PC-9 (cell line): ENCODE measurements around the gene SIPA1L2. TPM values are rescaled to one million over a fixed set of nuclear protein-coding genes. Genes with fewer than 3 reads are reported as not detected.

Experiments
- BruUV-seq: library from RNA; stranded (reverse); fragments of 400-500 nt; replicated peaks from 2 replicates; lab custom pipeline; 2021; lab: Mats Ljungman, UMichigan
- CTCF ChIA-PET: fragments of 300-600 bp; sonication (Branson Sonifier 250); formaldehyde crosslinking; loops from one replicate; lab custom pipeline; 2022; ENCODE audit warnings: antibody characterized with exemption; lab: Charles Lee
- POLR2A ChIA-PET: fragments of 300-600 bp; sonication (Branson Sonifier 250); formaldehyde crosslinking; loops from one replicate; lab custom pipeline; 2022; ENCODE audit warnings: antibody characterized with exemption; ENCODE audit not compliant: unreplicated experiment; lab: Charles Lee
- DNase-seq, 2 experiments: peaks; one replicate each; pipeline versions ENCODE4 v3.0.0 to v3.0.0-alpha.2; 2015 to 2022; ENCODE audit warnings: mixed read lengths in 1 of 2
- H2AFZ ChIP-seq: fragments of 200-600 bp; sonication (generic); 2 replicates; pipeline ENCODE4 v1.8.1; 2017; ENCODE audit warnings: antibody characterized with exemption
- H3F3A ChIP-seq: fragments of 200-600 bp; sonication (generic); 2 replicates; pipeline ENCODE4 v1.8.1; 2017; ENCODE audit warnings: antibody characterized with exemption, mild to moderate bottlenecking, low read depth; ENCODE audit not compliant: insufficient read depth
- H3K27ac ChIP-seq: fragments of 200-600 bp; sonication (generic); 2 replicates; pipeline ENCODE4 v1.6.1; 2016; ENCODE audit warnings: mixed run types
- H3K27me3 ChIP-seq: fragments of 200-600 bp; sonication (generic); 2 replicates; pipeline ENCODE4 v1.6.1; 2016; ENCODE audit warnings: low read depth, mixed run types; ENCODE audit not compliant: insufficient read depth
- H3K36me3 ChIP-seq: fragments of 200-600 bp; sonication (generic); 2 replicates; pipeline ENCODE4 v1.6.1; 2016; ENCODE audit warnings: low read depth, mixed run types
- H3K4me1 ChIP-seq: fragments of 200-600 bp; sonication (generic); replicated peaks from 2 replicates; pipeline ENCODE4 v1.6.1; 2016; ENCODE audit warnings: mixed run types; ENCODE audit not compliant: insufficient read depth
- H3K4me2 ChIP-seq: fragments of 200-600 bp; sonication (generic); 2 replicates; pipeline ENCODE4 v1.6.1; 2017; ENCODE audit warnings: mixed run types
- H3K4me3 ChIP-seq: fragments of 200-600 bp; sonication (generic); 2 replicates; pipeline ENCODE4 v1.6.1; 2016; ENCODE audit warnings: mixed run types
- H3K79me2 ChIP-seq: fragments of 200-600 bp; sonication (generic); 2 replicates; pipeline ENCODE4 v1.6.1; 2017; ENCODE audit warnings: low read depth, mixed run types
- H3K9me2 ChIP-seq: fragments of 200-600 bp; sonication (generic); 2 replicates; pipeline ENCODE4 v1.8.1; 2017; ENCODE audit warnings: mild to moderate bottlenecking; ENCODE audit not compliant: insufficient read depth
- H3K9me3 ChIP-seq: fragments of 200-600 bp; sonication (generic); 2 replicates; pipeline ENCODE4 v1.8.1; 2016; ENCODE audit warnings: low read depth; ENCODE audit not compliant: insufficient read depth
- H4K20me1 ChIP-seq: fragments of 200-600 bp; sonication (generic); 2 replicates; pipeline ENCODE4 v1.8.1; 2017; ENCODE audit not compliant: insufficient read depth
- EZH2 ChIP-seq: fragments of 200-600 bp; sonication (generic); IDR thresholded peaks from 2 replicates; pipeline ENCODE4 v1.8.0; 2017; ENCODE audit warnings: antibody characterized with exemption, low read depth
- intact Hi-C: fragments of 100-400 bp; cut with micrococcal nuclease; formaldehyde crosslinking; loops from one replicate; pipeline ENCODE4 v1.10.0; 2022; ENCODE audit not compliant: unreplicated experiment
- total RNA-seq: library from RNA; stranded (reverse); gene quantifications from 2 replicates; pipeline ENCODE4 v1.2.3, GENCODE V29; 2021
- TF ChIP-seq, protein P1 (sequence below): fragments of 200-600 bp; sonication (generic); conservative IDR thresholded peaks from 2 replicates; pipeline ENCODE4 v1.6.1; 2017; ENCODE audit warnings: mixed run types, antibody characterized with exemption, mild to moderate bottlenecking, moderate library complexity

SIPA1L2 gene
- total RNA-seq, 1 experiment from 2014 or later = not detected

DNA sequence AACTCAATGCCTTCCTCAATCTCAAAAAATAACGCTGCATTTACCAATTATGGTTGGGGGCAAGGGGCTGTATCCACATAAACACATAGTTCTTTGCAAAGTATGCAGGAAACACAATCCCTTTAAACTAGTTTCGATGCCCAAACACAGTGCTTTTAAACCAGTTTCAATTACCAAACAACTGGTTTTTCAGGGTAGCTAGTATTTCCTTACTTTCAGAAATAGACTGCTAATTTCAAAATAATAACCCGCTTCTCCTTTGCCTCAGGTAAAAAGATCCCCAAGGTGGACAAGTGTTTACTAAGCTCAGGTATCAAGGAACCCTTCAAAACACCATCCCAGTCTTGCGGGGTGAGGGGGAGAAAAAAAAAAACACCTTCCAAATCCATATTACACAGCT lies 2.8 kb downstream of the SIPA1L2 start:
- Histone ChIP-seq H3K79me2 (no peaks in the 10 kb centered on the region), H3K9me3 (no peaks in the 10 kb centered on the region), H3K4me3 (peak overlapping the region; percentile 37; the same call in 1 of the 2 replicates), H3K4me2 (peak overlapping the region; percentile 70), H4K20me1 (no peaks in the 10 kb centered on the region), H3K27ac (peak overlapping the region; percentile 92), H3K36me3 (no peaks in the 10 kb centered on the region), H3K27me3 (no peaks in the 10 kb centered on the region), H2AFZ (0 out of 2 replicates have a peak overlapping the region, but pooled peaks have one; percentile 5), H3K9me2 (no peaks in the 10 kb centered on the region), H3F3A (peaks cover 18% of the 10 kb centered on the region), H3K4me1 (peaks cover 20% of the 10 kb centered on the region)
- intact Hi-C loops = no loop called here
- peak in 1 of 2 experiments; percentile 76 for DNase-seq
- ChIA-PET POLR2A (no interaction called here), CTCF (no interaction called here)
- no TSS peak for BruUV-seq
- no peak for TF ChIP-seq EZH2
- TF ChIP-seq, protein P1, sequence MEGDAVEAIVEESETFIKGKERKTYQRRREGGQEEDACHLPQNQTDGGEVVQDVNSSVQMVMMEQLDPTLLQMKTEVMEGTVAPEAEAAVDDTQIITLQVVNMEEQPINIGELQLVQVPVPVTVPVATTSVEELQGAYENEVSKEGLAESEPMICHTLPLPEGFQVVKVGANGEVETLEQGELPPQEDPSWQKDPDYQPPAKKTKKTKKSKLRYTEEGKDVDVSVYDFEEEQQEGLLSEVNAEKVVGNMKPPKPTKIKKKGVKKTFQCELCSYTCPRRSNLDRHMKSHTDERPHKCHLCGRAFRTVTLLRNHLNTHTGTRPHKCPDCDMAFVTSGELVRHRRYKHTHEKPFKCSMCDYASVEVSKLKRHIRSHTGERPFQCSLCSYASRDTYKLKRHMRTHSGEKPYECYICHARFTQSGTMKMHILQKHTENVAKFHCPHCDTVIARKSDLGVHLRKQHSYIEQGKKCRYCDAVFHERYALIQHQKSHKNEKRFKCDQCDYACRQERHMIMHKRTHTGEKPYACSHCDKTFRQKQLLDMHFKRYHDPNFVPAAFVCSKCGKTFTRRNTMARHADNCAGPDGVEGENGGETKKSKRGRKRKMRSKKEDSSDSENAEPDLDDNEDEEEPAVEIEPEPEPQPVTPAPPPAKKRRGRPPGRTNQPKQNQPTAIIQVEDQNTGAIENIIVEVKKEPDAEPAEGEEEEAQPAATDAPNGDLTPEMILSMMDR = no peak

GRCh38 chr1:232626452-232626851 lies 3.5 kb downstream of the SIPA1L2 start:
- POLR2A ChIA-PET = no interaction called here
- Histone ChIP-seq H3K4me1 (peaks cover 20% of the 10 kb centered on the region), H2AFZ (no peak overlapping the region), H3K79me2 (no peaks in the 10 kb centered on the region), H4K20me1 (no peaks in the 10 kb centered on the region), H3K9me3 (no peaks in the 10 kb centered on the region), H3F3A (peaks cover 18% of the 10 kb centered on the region), H3K27ac (peak overlapping the region; percentile 92), H3K4me2 (peak overlapping the region; percentile 70), H3K4me3 (no peak overlapping the region), H3K36me3 (no peaks in the 10 kb centered on the region), H3K9me2 (no peaks in the 10 kb centered on the region), H3K27me3 (no peaks in the 10 kb centered on the region)
- intact Hi-C loops = no loop called here
- DNase-seq = no peak
- TF ChIP-seq, protein P1 = no peak
- TF ChIP-seq EZH2 = no peak
- CTCF ChIA-PET = no interaction called here
- BruUV-seq = no TSS peak

DNA sequence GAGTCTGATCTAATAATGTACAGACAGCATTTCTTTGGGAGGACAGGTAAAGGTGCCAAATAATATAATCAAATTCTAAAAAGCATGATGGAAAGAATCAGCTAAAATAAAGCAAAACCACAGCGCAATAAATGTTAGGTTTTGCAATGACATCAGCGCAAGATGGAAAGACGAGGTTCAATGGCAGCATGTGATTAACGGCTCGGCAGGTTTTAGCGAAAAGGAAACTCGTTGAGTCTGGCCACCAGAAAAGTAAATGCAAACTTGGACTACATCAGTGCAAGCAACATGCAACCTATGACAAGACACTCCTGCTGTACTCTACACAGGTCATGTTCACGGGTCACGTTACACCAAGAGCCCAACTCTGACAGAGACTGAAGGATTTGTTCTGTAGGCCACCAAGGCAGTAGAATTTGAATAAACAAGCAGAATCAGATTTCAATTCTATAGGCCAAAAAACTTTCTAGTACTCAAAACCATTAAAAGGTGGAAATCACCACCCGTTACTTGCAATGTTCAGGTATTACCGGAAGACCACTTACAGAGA lies 4.5 kb downstream of the SIPA1L2 start:
- no peak for DNase-seq
- Histone ChIP-seq H3K9me2 (no peaks in the 10 kb centered on the region), H3K4me2 (no peak overlapping the region), H3K36me3 (no peaks in the 10 kb centered on the region), H3K27ac (no peak overlapping the region), H3K4me3 (no peak overlapping the region), H3F3A (peaks cover 18% of the 10 kb centered on the region), H4K20me1 (no peaks in the 10 kb centered on the region), H2AFZ (no peak overlapping the region), H3K4me1 (peaks cover 24% of the 10 kb centered on the region), H3K9me3 (no peaks in the 10 kb centered on the region), H3K27me3 (no peaks in the 10 kb centered on the region), H3K79me2 (no peaks in the 10 kb centered on the region; the same call in 1 of the 2 replicates)
- ChIA-PET CTCF (no interaction called here), POLR2A (no interaction called here)
- intact Hi-C loops = no loop called here
- TF ChIP-seq, protein P1 = no peak
- TF ChIP-seq EZH2 = no peak
- BruUV-seq = no TSS peak
